Measurements from ENCODE around the gene UTS2B.
A peak's percentile ranks its signal among the peaks of the same experiment; 100 is the strongest.

UTS2B gene

GRCh38 chr3:191269289-191270085 lies 60.8 kb downstream of the UTS2B start:
- no peak for DNase-seq

- no peak for DNase-seq
Measured at GRCh38 chr3:191268737-191269136, 61.6 kb downstream of the UTS2B start.

GRCh38 chr3:191263850-191264249 lies 66.5 kb downstream of the UTS2B start:
- no peak for DNase-seq

GRCh38 chr3:191263365-191263764 lies 67.0 kb downstream of the UTS2B start:
- no peak for DNase-seq

GRCh38 chr3:191262650-191263049 lies 67.7 kb downstream of the UTS2B start:
- DNase-seq = no peak

- DNase-seq = no peak
Measured at GRCh38 chr3:191261304-191261638, 69.1 kb downstream of the UTS2B start.

GRCh38 chr3:191260431-191261303 lies 69.7 kb downstream of the UTS2B start:
- no peak for DNase-seq

- DNase-seq = no peak
Measured at GRCh38 chr3:191259486-191259885, 70.8 kb downstream of the UTS2B start.

- DNase-seq = no peak
Measured at GRCh38 chr3:191257286-191257685, 73.0 kb downstream of the UTS2B start.

- DNase-seq = no peak
Measured at GRCh38 chr3:191256405-191256804, 73.9 kb downstream of the UTS2B start.

GRCh38 chr3:191255156-191255555 lies 75.2 kb downstream of the UTS2B start:
- DNase-seq = no peak

- no peak for DNase-seq
Measured at GRCh38 chr3:191254098-191254873, 76.0 kb downstream of the UTS2B start.

- no peak for DNase-seq
Measured at GRCh38 chr3:191253089-191253799, 77.1 kb downstream of the UTS2B start.

GRCh38 chr3:191246630-191247029 lies 83.7 kb downstream of the UTS2B start:
- no peak for DNase-seq

- DNase-seq = peak; percentile 50
Measured at GRCh38 chr3:191246034-191246433, 84.3 kb downstream of the UTS2B start.

GRCh38 chr3:191244242-191244867 lies 86.0 kb downstream of the UTS2B start:
- no peak for DNase-seq

- DNase-seq = no peak
Measured at GRCh38 chr3:191240486-191240885, 89.8 kb downstream of the UTS2B start.

- no peak for DNase-seq
Measured at GRCh38 chr3:191239407-191240031, 90.8 kb downstream of the UTS2B start.

GRCh38 chr3:191238321-191238817 lies 92.0 kb downstream of the UTS2B start:
- no peak for DNase-seq

GRCh38 chr3:191237047-191237882 lies 93.1 kb downstream of the UTS2B start:
- DNase-seq = no peak

GRCh38 chr3:191236646-191237045 lies 93.7 kb downstream of the UTS2B start:
- DNase-seq = no peak
